ENCODE measurements around the gene SMC6.

Gene SMC6

GRCh38 chr2:17717666-17718065 lies 35.9 kb downstream of the SMC6 start:
- DNase-seq: no peak

DNA sequence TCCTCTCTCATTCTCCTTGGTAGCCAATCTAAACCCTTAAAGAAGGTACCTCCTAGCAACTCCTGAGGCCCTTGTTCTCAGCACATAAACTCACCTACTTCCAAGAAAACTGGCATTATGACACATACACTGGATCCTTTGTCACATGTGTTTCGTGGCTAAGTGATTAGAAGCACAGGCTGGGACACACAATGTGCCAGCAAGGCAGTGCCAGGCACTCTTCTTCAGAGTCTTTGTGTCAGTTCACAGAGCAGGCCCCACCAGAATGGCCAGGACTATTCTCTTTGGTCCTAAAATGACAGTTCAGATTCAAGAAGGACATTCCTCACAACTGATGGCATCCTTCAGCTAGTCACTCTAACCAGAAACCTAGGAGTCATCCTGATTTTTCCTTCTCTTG lies 40.3 kb downstream of the SMC6 start:
- DNase-seq: no peak

DNA sequence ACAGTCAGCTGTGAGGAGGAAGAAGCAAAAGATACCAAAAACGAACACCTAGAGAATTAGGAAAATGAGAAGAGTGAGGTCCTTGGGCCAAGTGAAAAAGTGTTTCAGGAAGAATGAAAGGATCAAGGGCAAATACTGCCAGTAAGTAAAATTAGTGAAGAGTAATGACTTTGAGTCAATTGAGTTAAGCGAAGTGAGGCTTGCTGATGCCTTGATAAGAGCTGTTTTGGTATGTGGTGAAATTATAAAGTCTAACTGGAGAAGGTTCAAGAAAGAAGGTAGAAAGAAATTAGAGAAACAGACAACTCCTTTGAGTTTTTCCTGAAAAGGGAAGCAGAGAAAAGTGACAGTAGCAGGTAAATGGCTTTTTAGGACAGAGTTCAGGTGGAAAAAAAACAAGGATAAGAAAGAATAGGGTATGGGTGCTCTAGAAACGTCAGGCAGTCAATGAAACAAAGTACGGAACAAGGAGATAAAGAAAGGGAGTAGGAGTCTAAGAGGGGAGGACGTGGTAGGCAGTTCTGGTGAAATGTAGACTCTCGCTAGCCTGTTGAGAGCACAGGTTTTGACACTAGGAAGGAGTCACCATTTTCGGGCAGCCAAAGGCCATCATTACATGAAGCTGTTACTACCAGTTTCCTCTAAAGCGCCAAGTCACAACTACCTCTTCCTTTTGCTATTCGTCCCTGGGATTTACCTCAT lies 42.9 kb downstream of the SMC6 start:
- DNase-seq: no peak

DNA sequence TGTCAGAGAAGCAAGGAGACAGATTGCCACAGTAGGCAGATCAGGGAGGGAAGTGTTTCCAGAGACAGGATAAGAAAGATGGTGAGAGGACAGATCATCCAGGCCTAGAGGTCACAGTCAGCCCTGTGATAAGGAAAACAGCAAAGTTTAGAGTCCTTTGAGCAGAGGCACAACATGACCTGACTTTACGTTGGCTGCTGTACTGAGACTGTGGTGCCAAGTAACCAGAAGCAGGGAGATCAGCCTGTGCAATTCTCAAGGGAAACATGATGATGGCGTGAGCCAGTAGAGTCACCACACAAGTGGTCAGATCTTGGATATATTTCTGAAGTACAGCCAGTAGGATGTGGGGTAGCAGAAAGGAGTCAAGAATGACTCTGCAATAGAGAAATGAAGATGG lies 43.7 kb downstream of the SMC6 start:
- DNase-seq: no peak

- DNase-seq: no peak
Observed at GRCh38 chr2:17708501-17708900, 45.1 kb downstream of the SMC6 start.

DNA sequence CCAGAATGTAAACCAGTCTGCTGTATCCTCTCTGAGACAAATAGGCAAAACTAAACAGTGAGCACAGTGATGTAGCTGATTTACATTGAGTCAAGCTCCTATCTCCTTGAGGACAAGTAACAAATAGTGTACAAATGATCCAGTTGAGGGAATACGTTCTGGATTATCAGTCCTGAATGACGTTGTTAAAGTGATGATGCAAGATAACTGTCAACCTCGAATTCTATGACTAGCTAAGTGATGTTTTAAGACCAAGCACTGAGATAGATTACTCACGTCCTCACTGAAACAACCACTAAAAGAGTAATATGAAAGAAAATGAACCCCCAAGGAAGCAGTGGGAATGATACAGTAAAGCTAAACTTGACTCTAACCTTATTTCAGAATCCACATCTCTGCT lies 46.8 kb downstream of the SMC6 start:
- DNase-seq: no peak

DNA sequence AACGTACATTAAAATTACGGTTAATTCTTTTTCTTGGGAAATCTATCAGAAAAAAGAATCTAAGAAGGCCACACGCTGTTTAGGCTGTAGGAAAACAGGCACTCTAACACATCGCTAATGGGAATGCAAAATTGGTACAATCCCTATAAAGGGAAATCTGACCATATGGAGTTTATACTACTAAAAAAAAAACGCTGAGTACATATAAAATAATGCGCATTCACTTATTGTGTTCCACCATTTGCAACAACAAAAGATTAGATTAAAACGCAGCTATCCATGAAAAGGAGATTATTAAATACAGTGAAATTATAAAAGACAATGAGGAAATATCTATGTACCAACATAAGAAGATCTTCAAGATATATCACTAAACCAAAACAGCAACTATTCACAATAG lies 62.8 kb downstream of the SMC6 start:
- DNase-seq: no peak

GRCh38 chr2:17689010-17689409 lies 64.6 kb downstream of the SMC6 start:
- no peak for DNase-seq

DNA sequence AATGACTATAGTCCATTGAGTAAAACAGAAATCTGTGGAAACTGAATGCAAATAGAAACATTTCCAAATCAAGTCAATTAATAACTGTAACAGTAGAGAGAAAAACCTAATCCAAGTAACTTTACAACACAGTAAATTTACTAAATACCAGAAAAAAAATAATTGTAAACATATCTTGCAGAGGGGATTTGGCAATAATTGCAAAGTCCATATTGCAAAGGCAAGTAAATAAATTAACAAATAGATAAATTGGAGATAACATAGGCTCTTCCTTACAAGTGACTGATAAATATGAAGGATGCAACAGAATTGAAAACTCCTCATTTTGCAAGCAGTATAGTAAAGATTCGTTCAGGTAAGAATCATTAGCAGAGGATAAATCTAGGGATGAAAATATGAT lies 65.0 kb downstream of the SMC6 start:
- DNase-seq: no peak

GRCh38 chr2:17683981-17684380 lies 69.6 kb downstream of the SMC6 start:
- no peak for DNase-seq

- DNase-seq: no peak
Observed at GRCh38 chr2:17682098-17682857, 71.3 kb downstream of the SMC6 start.

- DNase-seq: no peak
Observed at GRCh38 chr2:17680119-17680518, 73.5 kb downstream of the SMC6 start.

GRCh38 chr2:17674817-17675216 lies 78.8 kb downstream of the SMC6 start:
- no peak for DNase-seq

DNA sequence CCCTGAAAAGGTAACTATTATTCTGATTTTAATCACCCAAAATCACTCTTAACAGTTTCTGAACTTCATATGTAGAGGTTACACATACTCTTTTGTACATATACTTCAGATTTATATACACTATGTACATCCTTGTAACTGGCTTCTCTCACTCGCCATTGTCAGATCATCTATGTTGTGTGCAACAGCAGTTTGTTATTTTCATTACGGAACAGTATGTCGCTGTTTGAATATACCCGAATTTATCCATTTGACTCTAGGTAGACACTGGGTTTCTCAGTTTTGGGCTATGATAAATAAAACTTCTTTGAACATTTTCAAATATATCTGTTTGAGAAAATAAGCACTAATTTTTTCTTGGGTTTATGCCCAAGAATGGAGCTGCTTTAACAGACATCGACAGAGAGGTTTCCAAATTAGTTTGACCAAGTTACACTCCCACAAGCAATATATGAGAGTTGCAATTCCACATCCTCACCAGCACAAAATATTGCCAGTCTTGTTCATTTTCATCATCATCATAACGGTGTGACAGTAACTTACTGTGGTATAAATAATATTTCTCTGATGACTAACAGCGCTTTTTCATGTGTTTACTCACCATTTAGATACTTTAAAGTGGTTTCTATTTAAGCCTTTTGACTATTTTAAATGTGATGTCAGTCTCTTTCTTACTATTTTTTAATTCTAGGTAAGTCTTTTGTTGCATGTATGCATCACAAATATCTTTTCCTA lies 80.9 kb downstream of the SMC6 start:
- peak; percentile 61 for DNase-seq

DNA sequence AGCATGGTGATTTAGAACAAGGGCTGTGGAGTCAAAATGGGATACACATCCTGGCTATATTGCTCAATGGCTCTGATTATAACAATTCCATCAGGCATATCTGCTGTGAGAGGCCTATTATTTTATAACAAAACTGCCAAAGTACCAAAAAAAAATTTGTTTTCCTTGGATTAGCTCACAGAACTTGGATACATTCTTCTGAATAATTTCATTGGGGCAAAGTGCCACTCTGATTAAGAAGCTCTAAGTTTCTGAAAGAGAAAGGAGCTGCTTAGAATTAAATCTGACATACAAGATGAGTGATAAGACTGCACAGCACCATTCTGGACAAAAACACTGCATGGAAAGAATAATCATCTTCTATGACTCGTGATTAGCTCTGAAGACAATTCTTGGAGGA lies 85.7 kb downstream of the SMC6 start:
- DNase-seq: no peak

- DNase-seq: no peak
Observed at GRCh38 chr2:17664534-17664933, 89.1 kb downstream of the SMC6 start.

- DNase-seq: no peak
Observed at GRCh38 chr2:17662723-17663122, 90.9 kb downstream of the SMC6 start.

- DNase-seq: no peak
Observed at GRCh38 chr2:17661460-17661859, 92.2 kb downstream of the SMC6 start.

GRCh38 chr2:17660219-17660618 lies 93.4 kb downstream of the SMC6 start:
- no peak for DNase-seq

GRCh38 chr2:17658251-17658843 lies 95.3 kb downstream of the SMC6 start:
- DNase-seq: peak; percentile 39

DNA sequence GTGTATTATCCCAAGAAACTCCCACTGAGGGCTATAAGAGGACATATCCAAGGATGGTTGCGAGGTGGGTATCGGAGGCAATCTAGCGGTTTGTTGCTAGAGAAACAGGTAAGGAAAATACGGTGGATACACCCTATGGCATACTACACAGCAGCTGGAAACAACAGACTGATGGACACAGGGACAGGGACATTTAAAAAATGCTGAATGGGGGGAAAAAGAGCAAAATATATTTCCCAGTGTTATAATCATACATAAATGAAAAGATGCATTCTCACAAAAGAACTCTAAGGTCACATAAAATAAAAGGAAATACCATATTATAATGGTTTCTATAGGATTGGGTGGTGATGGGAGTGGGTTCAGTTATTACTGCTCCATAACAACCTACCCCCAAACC lies 95.9 kb downstream of the SMC6 start:
- no peak for DNase-seq

DNA sequence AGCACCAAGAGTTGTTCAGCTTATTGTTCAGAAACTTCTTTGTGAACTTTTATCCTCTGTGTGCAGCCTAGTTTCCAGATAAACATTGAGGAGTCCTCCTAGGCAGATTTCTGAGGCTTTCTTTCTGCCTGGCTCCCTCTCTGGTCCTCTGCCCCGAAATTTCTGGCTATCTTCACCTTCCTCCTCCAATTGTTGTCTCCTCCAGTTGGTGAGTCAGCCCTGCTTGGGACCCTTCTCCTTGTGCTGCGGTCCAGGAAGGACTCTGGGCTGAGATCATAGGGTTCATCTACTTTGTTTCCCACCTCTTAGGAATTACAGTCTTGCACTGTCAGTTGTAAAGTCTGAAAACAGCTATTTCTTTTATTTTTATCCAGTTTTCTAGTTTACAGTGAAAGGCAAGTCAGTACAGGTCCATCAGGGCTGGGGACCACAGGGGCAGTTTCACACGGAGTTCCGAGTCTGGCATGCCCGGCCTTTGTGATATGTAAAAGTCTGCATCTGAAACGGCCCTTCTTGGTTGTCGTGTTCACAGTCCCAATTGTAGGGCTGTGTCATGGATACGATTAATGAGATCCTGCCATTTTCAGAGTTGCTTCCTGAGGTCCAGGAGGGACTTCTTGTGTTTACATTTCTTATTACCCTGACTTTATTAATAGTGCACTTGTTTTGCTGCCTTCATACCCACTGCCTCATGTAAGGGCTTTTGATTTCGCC lies 100.8 kb downstream of the SMC6 start:
- DNase-seq: no peak

DNA sequence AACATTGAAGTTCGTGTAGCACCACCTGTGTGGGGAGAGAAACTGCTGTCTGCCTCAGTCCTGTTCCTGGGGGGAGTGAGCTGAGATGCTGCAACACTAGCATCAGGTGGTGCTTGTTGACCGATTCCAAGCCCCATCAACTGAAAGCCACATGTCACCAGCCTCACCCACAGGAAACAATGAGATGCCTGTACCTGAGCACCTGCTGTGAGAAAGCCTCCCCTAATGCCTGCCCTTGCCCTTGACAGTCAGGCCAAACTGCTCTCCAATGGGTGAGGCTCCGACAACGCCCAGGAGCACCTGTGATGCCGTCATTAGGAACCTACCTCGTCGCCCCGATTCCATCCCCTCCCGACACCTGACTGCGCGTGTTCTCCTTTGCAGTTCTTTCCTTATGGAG lies 104.6 kb downstream of the SMC6 start:
- DNase-seq: no peak
